HepG2 (cell line): Measurements from ENCODE around the gene REM2. TPM values are rescaled to one million over a fixed set of nuclear protein-coding genes. Genes with fewer than 3 reads are reported as not detected.

Experiments
- ADNP ChIP-seq: sonication (generic); formaldehyde crosslinking; IDR thresholded peaks from 2 replicates; pipeline ENCODE4 v1.4.0; 2020; ENCODE audit warnings: missing genetic modification reagents
- ASH2L ChIP-seq: fragments of 300-600, 200-600 bp; sonication (generic); IDR thresholded peaks from 2 replicates; pipeline ENCODE4 v1.7.0; 2017; ENCODE audit warnings: low read depth, mild to moderate bottlenecking, moderate library complexity, mixed read lengths, low read length; ENCODE audit not compliant: insufficient read length
- CSRNP2 ChIP-seq: sonication (generic); formaldehyde crosslinking; conservative IDR thresholded peaks from 2 replicates; pipeline ENCODE4 v1.8.0; 2022; ENCODE audit warnings: low read depth, missing genetic modification reagents
- DMTF1 ChIP-seq: sonication (generic); formaldehyde crosslinking; IDR thresholded peaks from 2 replicates; pipeline ENCODE4 v1.4.0; 2020; ENCODE audit warnings: mild to moderate bottlenecking, missing genetic modification reagents
- HDAC2 ChIP-seq: sonication (generic); formaldehyde crosslinking; IDR thresholded peaks from 2 replicates; pipeline ENCODE4 v1.4.0; 2020; ENCODE audit warnings: missing genetic modification reagents
- KDM3A ChIP-seq: IDR thresholded peaks from 2 replicates; pipeline ENCODE4 v1.6.1; 2018; ENCODE audit warnings: low read depth, missing compliant biosample characterization
- KMT2B ChIP-seq: IDR thresholded peaks from 2 replicates; pipeline ENCODE4 v1.6.1; 2016; ENCODE audit warnings: missing genetic modification reagents, missing compliant biosample characterization
- MED13 ChIP-seq: sonication (generic); formaldehyde crosslinking; IDR thresholded peaks from 2 replicates; pipeline ENCODE4 v1.5.0; 2020; ENCODE audit warnings: missing genetic modification reagents
- MTA3 ChIP-seq: sonication (generic); formaldehyde crosslinking; IDR thresholded peaks from 2 replicates; pipeline ENCODE4 v1.4.0; 2020; ENCODE audit warnings: missing genetic modification reagents
- MTF1 ChIP-seq: sonication (generic); formaldehyde crosslinking; IDR thresholded peaks from 2 replicates; pipeline ENCODE4 v1.5.0; 2020; ENCODE audit warnings: missing genetic modification reagents
- NFE2L1 ChIP-seq: sonication (generic); formaldehyde crosslinking; IDR thresholded peaks from 2 replicates; pipeline ENCODE4 v1.4.0; 2020; ENCODE audit warnings: missing genetic modification reagents, mild to moderate bottlenecking, borderline replicate concordance
- NFE2L2 ChIP-seq: fragments of 150-350 bp; IDR thresholded peaks from 2 replicates; pipeline ENCODE4 v1.6.1; 2014; ENCODE audit warnings: low read length
- NFIB ChIP-seq: sonication (generic); formaldehyde crosslinking; IDR thresholded peaks from 2 replicates; pipeline ENCODE4 v1.9.0; 2021; ENCODE audit warnings: missing genetic modification reagents, mild to moderate bottlenecking, borderline replicate concordance
- POLR2AphosphoS5 ChIP-seq: IDR thresholded peaks from 2 replicates; pipeline ENCODE4 v1.6.1; 2012; ENCODE audit warnings: low read depth, low read length
- RFXANK ChIP-seq: IDR thresholded peaks from 2 replicates; pipeline ENCODE4 v1.6.1; 2016
- SMAD1 ChIP-seq: sonication (generic); formaldehyde crosslinking; IDR thresholded peaks from 2 replicates; pipeline ENCODE4 v1.4.0; 2020; ENCODE audit warnings: missing genetic modification reagents, low read depth, mild to moderate bottlenecking, borderline replicate concordance
- SSRP1 ChIP-seq: IDR thresholded peaks from 2 replicates; pipeline ENCODE4 v1.6.1; 2016; ENCODE audit warnings: control low read depth
- TIGD3 ChIP-seq: sonication (generic); formaldehyde crosslinking; IDR thresholded peaks from 2 replicates; pipeline ENCODE4 v1.5.1; 2020; ENCODE audit warnings: mild to moderate bottlenecking, missing genetic modification reagents, borderline replicate concordance
- YY1 ChIP-seq: IDR thresholded peaks from 2 replicates; pipeline ENCODE4 v1.6.1; 2011; ENCODE audit warnings: low read length, low read depth, moderate library complexity, mild to moderate bottlenecking; ENCODE audit not compliant: insufficient read depth, insufficient replicate concordance
- ZFP41 ChIP-seq: sonication (generic); formaldehyde crosslinking; IDR thresholded peaks from 2 replicates; pipeline ENCODE4 v1.4.0; 2020; ENCODE audit warnings: mild to moderate bottlenecking, missing genetic modification reagents, borderline replicate concordance
- ZMAT3 ChIP-seq: sonication (generic); formaldehyde crosslinking; conservative IDR thresholded peaks from 2 replicates; pipeline ENCODE4 v1.7.0; 2021; ENCODE audit warnings: missing genetic modification reagents
- ZNF124 ChIP-seq: sonication (generic); formaldehyde crosslinking; IDR thresholded peaks from 2 replicates; pipeline ENCODE4 v1.4.0; 2020; ENCODE audit warnings: missing genetic modification reagents
- ZNF33A ChIP-seq: sonication (generic); formaldehyde crosslinking; IDR thresholded peaks from 2 replicates; pipeline ENCODE4 v1.5.1; 2020; ENCODE audit warnings: missing genetic modification reagents, mild to moderate bottlenecking, moderate library complexity, borderline replicate concordance
- ZNF34 ChIP-seq: sonication (generic); formaldehyde crosslinking; IDR thresholded peaks from 2 replicates; pipeline ENCODE4 v1.4.0; 2020; ENCODE audit warnings: mild to moderate bottlenecking, missing genetic modification reagents, borderline replicate concordance
- ZNF747 ChIP-seq: sonication (generic); formaldehyde crosslinking; IDR thresholded peaks from 2 replicates; pipeline ENCODE4 v1.8.1; 2023; ENCODE audit warnings: missing genetic modification reagents, mild to moderate bottlenecking, borderline replicate concordance
- ZNF782 ChIP-seq: sonication (generic); formaldehyde crosslinking; IDR thresholded peaks from 2 replicates; pipeline ENCODE4 v1.4.0; 2020; ENCODE audit warnings: missing genetic modification reagents, mild to moderate bottlenecking, borderline replicate concordance
- ZNF841 ChIP-seq: sonication (generic); formaldehyde crosslinking; IDR thresholded peaks from 2 replicates; pipeline ENCODE4 v1.8.1; 2023; ENCODE audit warnings: missing genetic modification reagents, borderline replicate concordance
- polyA plus RNA-seq, 8 experiments: library from polyadenylated mRNA; depleted of rRNA in 3 of 8; stranded (reverse) in 7 of 8; unstranded in 1 of 8; fragments of >200 nt; fragmentation: Illumina TruSeq in 4 of 8; extraction: Trizol in 4 of 8; gene quantifications; 2 replicates each; pipeline versions ENCODE4 v1.2.1 to v1.2.3, GENCODE V29; 2011 to 2016; ENCODE audit warnings: low read depth in 4 of 8, missing spikeins in 1 of 8, mixed read lengths in 1 of 8; ENCODE audit not compliant: insufficient read depth in 1 of 8
- total RNA-seq, 5 experiments: library from RNA; depleted of rRNA; stranded (reverse); fragments of >200 nt; fragmentation: Illumina TruSeq; extraction: Trizol; gene quantifications; 2 replicates each; pipeline ENCODE4 v1.2.3, GENCODE V29; 2016; ENCODE audit warnings: low read depth in 1 of 5

REM2 gene
- total and polyA plus RNA-seq, 2 of the 13 experiments (the other 11 are each of a cell fraction or from before 2014, with no cell fraction given) = 0.20 TPM; not detected in 1

- TF ChIP-seq TIGD3 (CRISPR knock-in tag) (peak; percentile 26; the same call in 1 of the 2 replicates), SMAD1 (CRISPR knock-in tag) (peak; percentile 84; the same call in 1 of the 2 replicates), POLR2AphosphoS5 (peak; percentile 54), ZNF782 (CRISPR knock-in tag) (peak; percentile 88; the same call in 1 of the 2 replicates), ZNF841 (CRISPR knock-in tag) (no peak), CSRNP2 (no peak), ZNF34 (CRISPR knock-in tag) (no peak), NFIB (CRISPR knock-in tag) (peak; percentile 70; the same call in 1 of the 2 replicates), ZNF747 (peak; percentile 86; the same call in 1 of the 2 replicates), ZNF33A (CRISPR knock-in tag) (no peak), HDAC2 (peak; percentile 55; the same call in 1 of the 2 replicates), ADNP (no peak), KDM3A (CRISPR knock-in tag) (peak; percentile 80; the same call in 1 of the 2 replicates), ZMAT3 (CRISPR knock-in tag) (no peak), KMT2B (CRISPR knock-in tag) (no peak), NFE2L2 (no peak), MTA3 (CRISPR knock-in tag) (no peak), MED13 (CRISPR knock-in tag) (0 out of 2 replicates have a peak, but pooled peaks have one; percentile 36), YY1 (peak; percentile 55), MTF1 (CRISPR knock-in tag) (0 out of 2 replicates have a peak, but pooled peaks have one; percentile 70), ZFP41 (no peak), SSRP1 (CRISPR knock-in tag) (no peak), DMTF1 (no peak; the same call in 1 of the 2 replicates), ASH2L (peak; percentile 71), NFE2L1 (CRISPR knock-in tag) (peak; percentile 74; the same call in 1 of the 2 replicates), RFXANK (CRISPR knock-in tag) (0 out of 2 replicates have a peak, but pooled peaks have one; percentile 31), ZNF124 (CRISPR knock-in tag) (peak; percentile 59; the same call in 1 of the 2 replicates)
Measured at GRCh38 chr14:22837114-22837749, 45.8 kb upstream of the REM2 start (continued).
